HFF-Myc (cell line): ENCODE data around the gene GATAD2A.

ENCODE experiments used
- DNase-seq: peaks from one replicate; pipeline ENCODE4 v3.0.0-alpha.2; 2011; ENCODE audit warnings: low read depth; ENCODE audit errors: extremely low read depth
- H3K4me3 ChIP-seq: replicated peaks from 2 replicates; pipeline ENCODE4 v1.5.1; 2011; ENCODE audit warnings: low read depth, mild to moderate bottlenecking, control low read depth, low read length
- CTCF ChIP-seq: IDR thresholded peaks from 2 replicates; pipeline ENCODE4 v1.5.1; 2012; ENCODE audit warnings: mild to moderate bottlenecking, low read depth, low read length, control low read depth; ENCODE audit errors: missing control alignments

Gene GATAD2A

GRCh38 chr19:19529783-19530422 is 124.4 kb downstream of the GATAD2A start:
- no peak overlapping the region for H3K4me3 ChIP-seq
- TF ChIP-seq CTCF: no peak
- DNase-seq: no peak

- no peak for TF ChIP-seq CTCF
- DNase-seq: no peak
These were observed 124.9 kb downstream of the GATAD2A start for GRCh38 chr19:19530423-19530804.

GRCh38 chr19:19530889-19531288 is 125.4 kb downstream of the GATAD2A start:
- no peak overlapping the region for H3K4me3 ChIP-seq
- no peak for TF ChIP-seq CTCF
- DNase-seq: no peak

More at GRCh38 chr19:19530423-19530804, 124.9 kb downstream of the GATAD2A start:
- H3K4me3 ChIP-seq: no peak overlapping the region

- TF ChIP-seq CTCF: peak; percentile 91
- DNase-seq: no peak
- no peak overlapping the region for H3K4me3 ChIP-seq
These were observed 126.7 kb downstream of the GATAD2A start for GRCh38 chr19:19531951-19532805.

GRCh38 chr19:19532806-19533701 is 127.6 kb downstream of the GATAD2A start:
- DNase-seq: no peak
- no peak for TF ChIP-seq CTCF
- no peak overlapping the region for H3K4me3 ChIP-seq

- no peak overlapping the region for H3K4me3 ChIP-seq
- no peak for DNase-seq
- no peak for TF ChIP-seq CTCF
These were observed 128.4 kb downstream of the GATAD2A start for GRCh38 chr19:19533841-19534240.
